Amniotic stem cell (primary cell): ENCODE measurements around the gene CYP2B6.
"Not testable (repeated sequence)": the region's sequence is repeated elsewhere in the genome, so short reads cannot be mapped to it uniquely, and the experiment has no call there.

Source experiments
- DNase-seq: peaks from one replicate; lab custom pipeline; 2025; lab: John Stamatoyannopoulos, UW

The CYP2B6 gene

GRCh38 chr19:40980743-40981442, 10.2 kb upstream of the CYP2B6 start:
- not testable (repeated sequence) for DNase-seq

- DNase-seq = no peak
Observed at GRCh38 chr19:40981591-40981990, 9.5 kb upstream of the CYP2B6 start.

DNA sequence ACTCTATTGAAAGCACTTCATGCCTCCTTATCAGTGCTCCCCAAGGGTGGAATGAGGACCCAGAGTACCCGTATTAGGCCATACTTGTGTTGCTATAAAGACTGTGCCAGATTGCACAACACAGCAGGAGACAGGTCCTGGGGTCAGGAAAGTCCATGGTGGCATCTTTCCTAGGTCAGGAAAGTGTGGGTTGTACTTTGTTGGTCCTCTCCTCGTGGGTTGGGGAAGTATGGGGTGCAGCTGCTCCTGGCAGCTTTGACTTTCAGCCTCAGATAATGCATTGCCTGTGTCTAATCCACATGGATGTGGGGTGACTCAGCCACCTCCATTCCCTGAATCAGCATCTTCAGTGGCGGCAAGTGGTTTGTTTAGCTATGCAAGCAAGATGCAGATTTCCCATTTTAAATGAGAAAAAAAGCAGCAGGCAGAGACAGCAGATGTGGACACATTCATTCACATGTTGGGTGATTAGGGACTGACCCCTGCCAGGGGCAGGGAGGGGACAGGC, 8.4 kb upstream of the CYP2B6 start:
- DNase-seq = no peak

- DNase-seq = no peak
Observed at GRCh38 chr19:40989453-40989852, 1.6 kb upstream of the CYP2B6 start.

DNA sequence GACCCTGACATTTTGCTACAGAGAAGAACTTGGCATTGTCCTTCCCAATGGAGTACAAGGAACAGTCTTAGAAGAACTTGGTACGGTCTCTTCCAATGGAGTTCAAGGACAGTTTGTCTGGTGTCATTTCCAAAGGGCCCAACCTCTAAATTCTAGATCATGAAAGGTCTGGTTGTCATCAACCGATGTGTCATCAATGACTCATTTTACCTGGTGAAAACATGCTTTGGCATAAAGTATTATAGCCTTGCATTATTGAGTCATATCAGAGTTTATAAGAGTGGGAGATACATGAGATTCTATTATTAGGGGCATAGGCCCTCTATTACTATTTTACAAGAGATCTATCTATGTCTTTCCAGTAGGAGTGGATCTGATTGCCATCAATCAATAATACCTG, 4.3 kb downstream of the CYP2B6 start:
- DNase-seq = no peak

DNA sequence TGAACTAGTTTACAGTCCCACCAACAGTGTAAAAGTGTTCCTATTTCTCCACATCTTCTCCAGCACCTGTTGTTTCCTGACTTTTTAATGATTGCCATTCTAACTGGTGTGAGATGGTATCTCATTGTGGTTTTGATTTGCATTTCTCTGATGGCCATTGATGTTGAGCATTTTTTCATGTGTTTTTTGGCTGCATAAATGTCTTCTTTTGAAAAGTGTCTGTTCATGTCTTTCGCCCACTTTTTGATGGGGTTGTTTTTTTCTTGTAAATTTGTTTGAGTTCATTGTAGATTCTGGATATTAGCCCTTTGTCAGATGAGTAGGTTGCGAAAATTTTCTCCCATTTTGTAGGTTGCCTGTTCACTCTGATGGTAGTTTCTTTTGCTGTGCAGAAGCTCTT, 7.9 kb downstream of the CYP2B6 start:
- DNase-seq = not testable (repeated sequence)

GRCh38 chr19:41000310-41000737, 9.2 kb downstream of the CYP2B6 start:
- no peak for DNase-seq

GRCh38 chr19:41001243-41001971, 10.3 kb downstream of the CYP2B6 start:
- DNase-seq = no peak

DNA sequence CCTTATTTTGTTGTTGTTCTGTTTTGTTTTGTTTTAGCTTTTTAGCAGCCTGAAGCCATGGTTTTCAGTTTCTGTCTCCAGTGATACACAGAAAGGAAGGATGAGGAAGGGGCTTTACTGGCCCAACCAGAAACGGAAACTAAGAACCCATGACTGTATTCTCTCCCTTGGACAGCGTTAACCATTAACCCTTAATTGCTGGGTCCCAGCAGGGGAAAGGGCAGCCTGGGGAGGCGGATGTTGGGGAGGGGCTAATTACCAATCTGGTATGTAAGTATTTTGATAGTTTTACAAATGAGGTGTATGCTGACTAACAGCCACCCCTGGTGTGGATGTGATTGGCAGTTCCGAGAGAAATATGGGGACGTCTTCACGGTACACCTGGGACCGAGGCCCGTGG, 12.6 kb downstream of the CYP2B6 start:
- DNase-seq = not testable (repeated sequence)

GRCh38 chr19:41009700-41010235, 18.7 kb downstream of the CYP2B6 start:
- DNase-seq = no peak

GRCh38 chr19:41013359-41013758, 22.3 kb downstream of the CYP2B6 start:
- DNase-seq = no peak

GRCh38 chr19:41014643-41015042, 23.6 kb downstream of the CYP2B6 start:
- no peak for DNase-seq

DNA sequence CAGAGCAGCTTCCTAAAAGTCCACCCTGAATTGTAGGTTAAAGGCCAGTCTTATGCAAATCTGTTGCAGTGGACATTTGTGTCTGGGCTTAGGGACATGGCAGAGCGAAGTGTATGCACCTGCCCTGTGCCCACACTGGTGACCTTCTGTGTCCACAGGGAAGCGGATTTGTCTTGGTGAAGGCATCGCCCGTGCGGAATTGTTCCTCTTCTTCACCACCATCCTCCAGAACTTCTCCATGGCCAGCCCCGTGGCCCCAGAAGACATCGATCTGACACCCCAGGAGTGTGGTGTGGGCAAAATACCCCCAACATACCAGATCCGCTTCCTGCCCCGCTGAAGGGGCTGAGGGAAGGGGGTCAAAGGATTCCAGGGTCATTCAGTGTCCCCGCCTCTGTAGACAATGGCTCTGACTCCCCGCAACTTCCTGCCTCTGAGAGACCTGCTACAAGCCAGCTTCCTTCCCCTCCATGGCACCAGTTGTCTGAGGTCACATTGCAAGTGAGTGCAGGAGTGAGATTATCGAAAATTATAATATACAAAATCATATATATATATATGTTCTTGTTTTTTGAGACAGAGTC, 25.5 kb downstream of the CYP2B6 start:
- DNase-seq = no peak

GRCh38 chr19:41018736-41019290, 27.7 kb downstream of the CYP2B6 start:
- no peak for DNase-seq

DNA sequence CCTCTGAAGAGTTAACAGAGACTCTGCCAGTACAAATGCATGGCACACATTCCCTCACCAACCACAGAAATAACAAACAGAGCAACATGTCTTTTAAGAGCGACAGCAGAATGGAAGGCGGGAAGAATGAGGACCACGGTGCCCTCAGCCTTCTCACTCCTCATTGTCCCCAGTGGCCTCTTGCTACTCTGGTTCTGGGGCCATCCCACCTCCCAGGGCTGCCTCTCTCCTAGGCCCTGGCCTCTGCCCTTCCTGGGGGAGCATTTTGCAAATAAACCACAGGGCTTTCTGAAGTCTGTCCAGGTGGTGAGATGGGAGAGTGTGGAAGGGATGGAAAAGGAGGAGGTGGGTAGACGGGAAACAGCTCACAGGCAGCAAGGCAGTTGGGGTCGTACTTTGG, 28.3 kb downstream of the CYP2B6 start:
- no peak for DNase-seq

DNA sequence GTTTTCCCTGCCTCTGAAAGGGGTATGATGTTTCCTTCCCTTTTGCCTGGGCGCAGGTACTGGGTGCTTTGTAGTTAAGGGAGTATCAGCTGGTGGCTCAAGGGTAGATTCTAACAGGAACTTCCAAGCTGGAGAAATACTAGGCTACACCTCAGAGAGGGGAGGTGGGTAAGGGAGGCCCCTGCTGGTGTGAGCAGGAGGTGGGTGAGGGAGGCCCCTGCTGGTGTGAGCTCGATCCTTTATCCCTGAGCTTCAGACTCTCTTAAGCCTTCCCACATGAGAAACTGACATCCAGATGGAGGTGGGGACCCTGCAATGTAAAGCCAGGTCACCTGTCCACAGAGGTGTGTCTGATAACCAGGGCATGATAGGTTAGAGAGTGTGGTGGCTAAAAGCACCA, 32.1 kb downstream of the CYP2B6 start:
- no peak for DNase-seq

- no peak for DNase-seq
Observed at GRCh38 chr19:41025411-41025810, 34.3 kb downstream of the CYP2B6 start.

- DNase-seq = no peak
Observed at GRCh38 chr19:41025871-41026270, 34.8 kb downstream of the CYP2B6 start.

DNA sequence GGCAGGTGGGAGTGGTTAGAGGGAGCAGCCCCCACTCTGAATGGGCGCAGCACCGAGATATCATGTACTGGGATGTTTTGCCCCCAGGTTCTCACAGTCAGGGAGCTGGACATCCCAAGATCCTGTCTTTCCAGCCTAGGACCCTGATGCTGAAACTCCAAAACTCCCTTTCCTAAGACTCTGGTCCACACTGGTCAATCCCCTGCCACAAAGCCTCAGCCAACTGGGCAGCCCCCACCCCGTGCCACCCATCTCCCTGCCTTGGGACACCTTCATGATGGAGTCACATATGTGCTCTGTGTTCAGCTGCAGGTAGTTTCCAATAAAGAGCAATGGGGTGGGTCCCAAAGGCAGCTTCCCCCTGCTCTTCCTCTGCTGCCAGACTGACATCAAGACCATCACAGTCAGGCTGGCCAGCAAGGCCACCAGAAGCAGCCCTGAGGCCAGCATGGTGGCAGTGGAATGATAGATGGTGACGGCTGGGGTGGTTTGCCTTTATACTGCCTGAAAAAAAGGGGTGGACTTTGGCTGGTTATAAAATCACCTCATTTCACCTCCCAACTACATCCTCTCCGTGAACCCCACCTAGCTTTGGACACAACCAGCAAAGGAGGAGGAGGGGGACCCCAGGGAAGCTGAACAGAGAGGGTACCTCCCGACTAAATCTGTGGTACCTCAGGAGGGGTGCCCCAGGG, 36.3 kb downstream of the CYP2B6 start:
- DNase-seq = no peak

DNA sequence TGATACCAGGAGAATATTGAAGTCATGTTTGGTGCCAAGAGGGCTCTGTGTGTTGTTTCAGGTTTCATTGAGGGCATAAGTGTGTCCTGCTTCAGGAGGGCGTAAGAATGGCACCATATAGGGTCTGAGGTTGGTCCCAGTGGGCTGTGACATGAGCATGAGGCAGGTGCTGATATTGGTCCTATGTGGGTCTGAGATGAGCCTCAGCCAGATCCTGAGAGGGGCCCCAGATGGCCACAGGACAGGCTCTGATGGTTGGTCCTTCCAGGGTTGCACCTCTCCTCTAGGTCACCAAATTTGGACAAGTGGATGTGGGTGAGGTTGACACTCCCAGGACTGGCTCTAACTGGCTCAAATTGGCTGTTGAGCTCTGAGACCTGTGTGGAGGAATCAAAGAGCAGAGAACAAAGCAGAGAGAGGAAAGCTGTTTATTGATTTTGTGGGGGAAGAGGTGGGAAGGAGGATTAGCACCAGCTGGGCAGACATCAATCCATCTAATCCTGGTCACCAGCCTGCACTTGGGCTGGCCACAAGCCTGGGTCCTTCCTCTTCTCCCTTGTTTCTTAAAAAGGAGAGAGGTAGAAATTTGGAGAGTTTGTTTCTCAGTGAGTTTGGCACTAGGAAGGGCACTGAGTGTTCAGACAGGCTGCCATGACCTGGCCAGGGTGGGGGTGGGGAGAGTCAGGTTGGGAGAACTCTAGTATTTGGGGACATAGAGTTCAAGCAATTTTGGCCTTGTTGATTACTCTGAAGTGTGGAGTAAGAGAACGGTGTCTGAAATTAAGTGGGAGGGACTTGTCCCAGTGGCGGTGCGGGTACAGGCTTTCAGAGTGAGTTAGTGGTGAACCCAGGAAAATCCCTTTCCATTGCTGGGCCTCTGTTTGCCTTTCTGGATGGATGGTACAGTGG, 38.7 kb downstream of the CYP2B6 start:
- no peak for DNase-seq

DNA sequence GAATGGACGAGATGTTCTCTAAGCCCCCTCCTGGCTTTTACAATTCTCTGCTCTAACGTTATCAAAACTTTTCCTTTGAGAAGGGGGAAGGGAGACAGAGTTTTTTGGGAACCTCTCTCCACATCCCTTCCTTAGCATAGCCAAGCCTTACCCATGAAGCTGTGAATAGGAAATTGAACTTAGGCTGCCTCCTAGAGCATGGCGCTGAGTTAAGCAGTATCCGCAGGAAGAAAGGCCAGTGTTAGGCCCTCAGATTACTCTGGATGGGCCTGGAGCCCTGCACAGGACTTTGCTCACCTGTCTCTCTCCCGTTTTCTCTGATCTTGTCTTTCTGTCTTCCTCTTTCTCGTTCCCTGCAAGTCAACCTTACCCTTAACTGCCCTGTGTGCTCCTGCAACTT, 39.6 kb downstream of the CYP2B6 start:
- no peak for DNase-seq
